Loucy (cell line): ENCODE data around the gene C16orf86.
"Not testable (repeated sequence)": the region's sequence is repeated elsewhere in the genome, so short reads cannot be mapped to it uniquely, and the experiment has no call there.

ENCODE experiments used
- CTCF ChIP-seq: fragments of 200-600 bp; sonication (generic); conservative IDR thresholded peaks from 2 replicates; pipeline ENCODE4 v1.5.1; 2014; ENCODE audit warnings: mild to moderate bottlenecking, antibody characterized with exemption, low read length
- EZH2phosphoT487 ChIP-seq: fragments of 200-600 bp; IDR thresholded peaks from 2 replicates; pipeline ENCODE4 v1.6.1; 2018; ENCODE audit warnings: antibody characterized with exemption, mild to moderate bottlenecking, moderate library complexity, borderline replicate concordance

- not testable (repeated sequence) for TF ChIP-seq CTCF, EZH2phosphoT487
These were observed 27.1 kb downstream of the C16orf86 start for GRCh38 chr16:67693517-67694285.
